K562 (cell line): Measurements from ENCODE around the gene GMEB2. TPM values are rescaled to one million over a fixed set of nuclear protein-coding genes. Genes with fewer than 3 reads are reported as not detected.

Experiments used
- ATAC-seq: fragments of 200-7000 bp; cut with Tn5 transposase; 3 replicates; pipeline ENCODE4 v1.9.1; 2020; ENCODE audit warnings: moderate library complexity
- BruUV-seq: library from RNA; stranded (reverse); fragments of 400-500 nt; replicated peaks from 2 replicates; lab custom pipeline; 2021; lab: Mats Ljungman, UMichigan
- CTCF ChIA-PET: fragments of 300-600 bp; formaldehyde crosslinking; extraction: SDS; loops from one replicate; lab custom pipeline; 2021; ENCODE audit warnings: low intra/inter-chr PET ratio; lab: Yijun Ruan, JAX
- POLR2A ChIA-PET: fragments of 300-600, 350-650 bp; sonication (Branson Sonifier 250); formaldehyde crosslinking; extraction: SDS; loops from one replicate; lab custom pipeline; 2021; ENCODE audit warnings: antibody characterized with exemption, inconsistent platforms; lab: Yijun Ruan, JAX
- DNase-seq, 4 experiments: peaks; one replicate each; pipeline versions ENCODE4 v3.0.0 to v3.0.0-alpha.2; 2011 to 2018; ENCODE audit warnings: low spot score in 3 of 4, mixed read lengths in 3 of 4; ENCODE audit errors: extremely low read depth in 1 of 4
- FAIRE-seq: peaks from 2 replicates; lab custom pipeline; 2011; peaks lifted over from hg19 to GRCh38; lab: Jason Lieb, UNC
- H2AFZ ChIP-seq: 2 replicates; pipeline ENCODE4 v1.6.0; 2011; ENCODE audit warnings: low read depth, low read length, control low read depth, inconsistent platforms
- H3K27ac ChIP-seq: fragments of 200-600 bp; 3 replicates; pipeline ENCODE4 v1.8.0; 2011; ENCODE audit warnings: low read depth, mild to moderate bottlenecking, control low read depth, inconsistent platforms, low read length, moderate library complexity, mixed read lengths; ENCODE audit errors: extremely low read depth
- H3K27me3 ChIP-seq, 2 experiments: fragments of 300-600 bp in 1 of 2; 2 replicates in 1 of 2; 3 replicates in 1 of 2; pipeline versions ENCODE4 v1.6.0 to v1.8.0; 2011; ENCODE audit warnings: inconsistent platforms in 2 of 2, low read length in 2 of 2, mild to moderate bottlenecking in 1 of 2, mixed read lengths in 1 of 2, moderate library complexity in 1 of 2; ENCODE audit not compliant: control insufficient read depth in 2 of 2, insufficient read depth in 2 of 2
- H3K36me3 ChIP-seq: fragments of 300-600 bp; 3 replicates; pipeline ENCODE4 v1.8.0; 2011; ENCODE audit warnings: mild to moderate bottlenecking, low read length, inconsistent platforms; ENCODE audit not compliant: control insufficient read depth, insufficient read depth
- H3K4me1 ChIP-seq, 2 experiments: fragments of 200-600 bp in 1 of 2; replicated peaks in 1 of 2; 2 replicates in 1 of 2; 3 replicates in 1 of 2; pipeline versions ENCODE4 v1.5.1 to v1.8.0; 2011; ENCODE audit warnings: inconsistent platforms in 2 of 2, low read length in 2 of 2, mild to moderate bottlenecking in 1 of 2, mixed read lengths in 1 of 2, moderate library complexity in 1 of 2; ENCODE audit not compliant: control insufficient read depth in 2 of 2, insufficient read depth in 2 of 2
- H3K4me2 ChIP-seq: 2 replicates; pipeline ENCODE4 v1.6.1; 2011; ENCODE audit warnings: low read length, control low read depth, inconsistent platforms, mixed read lengths; ENCODE audit not compliant: insufficient read depth
- H3K4me3 ChIP-seq: fragments of 200-600 bp; sonication (generic), shearing (Covaris generic); 2 replicates; pipeline ENCODE4 v1.5.1; 2016; ENCODE audit warnings: control low read depth, inconsistent platforms
- H3K79me2 ChIP-seq: fragments of 200-600 bp; 3 replicates; pipeline ENCODE4 v1.8.0; 2011; ENCODE audit warnings: low read length, inconsistent platforms; ENCODE audit not compliant: control insufficient read depth, insufficient read depth
- H3K9ac ChIP-seq, 2 experiments: 2 replicates each; pipeline versions ENCODE4 v1.6.0 to v1.6.1; 2011; ENCODE audit warnings: low read depth in 2 of 2, low read length in 2 of 2, control low read depth in 1 of 2, inconsistent platforms in 1 of 2, mild to moderate bottlenecking in 1 of 2, mixed read lengths in 1 of 2; ENCODE audit not compliant: insufficient read depth in 1 of 2
- H3K9me1 ChIP-seq: one replicate; pipeline ENCODE4 v1.6.0; 2011; ENCODE audit warnings: inconsistent platforms, mild to moderate bottlenecking, low read length, moderate library complexity; ENCODE audit not compliant: control insufficient read depth, insufficient read depth
- H3K9me3 ChIP-seq: replicated peaks from 2 replicates; pipeline ENCODE4 v1.5.1; 2011; ENCODE audit warnings: low read depth, low read length, inconsistent platforms; ENCODE audit not compliant: control insufficient read depth, insufficient read depth
- H4K20me1 ChIP-seq: replicated peaks from 2 replicates; pipeline ENCODE4 v1.6.1; 2011; ENCODE audit warnings: low read length, inconsistent platforms, mixed read lengths; ENCODE audit not compliant: control insufficient read depth, insufficient read depth
- CREB3L1 ChIP-seq: fragments of 450-650 bp; IDR thresholded peaks from 2 replicates; pipeline ENCODE4 v1.6.1; 2014; ENCODE audit warnings: low read depth, mild to moderate bottlenecking, moderate library complexity, borderline replicate concordance
- HNRNPL ChIP-seq: fragments of 200-400 bp; formaldehyde crosslinking; IDR thresholded peaks from 2 replicates; pipeline ENCODE4 v1.6.1; 2017; ENCODE audit warnings: low read depth, mild to moderate bottlenecking, low read length
- POLR2G ChIP-seq: fragments of 200-400 bp; formaldehyde crosslinking; IDR thresholded peaks from 2 replicates; pipeline ENCODE4 v1.6.1; 2017; ENCODE audit warnings: low read depth, mild to moderate bottlenecking, antibody characterized with exemption, low read length, moderate library complexity
- TCF15 ChIP-seq: fragments of 250-450 bp; sonication (Bioruptor Pico); IDR thresholded peaks from 2 replicates; pipeline ENCODE4 v1.8.0; 2022; ENCODE audit warnings: moderate library complexity, mild to moderate bottlenecking, inconsistent platforms
- WGBS: fragments of 100-300 bp; shearing (Covaris generic); methylation state at CpG from one replicate; pipeline ENCODE4 v1.1.6; 2016; ENCODE audit warnings: low coverage, mixed read lengths; ENCODE audit not compliant: insufficient coverage; ENCODE audit errors: missing lambda C conversion rate; 5-methylcytosine and 5-hydroxymethylcytosine counted together
- in situ Hi-C: fragments of 300-500 bp; cut with MboI; formaldehyde crosslinking; loops from 4 replicates; pipeline ENCODE4 v1.15.0; 2018; ENCODE audit warnings: inconsistent platforms, mixed read lengths
- intact Hi-C: fragments of 100-400 bp; cut with micrococcal nuclease; formaldehyde crosslinking; loops from 2 replicates; pipeline ENCODE4 v1.14.2; 2022
- polyA plus RNA-seq, 8 experiments: library from polyadenylated mRNA; depleted of rRNA in 4 of 8; stranded (reverse) in 5 of 8; unstranded in 3 of 8; fragments of >200 nt; fragmentation: Nextera tagmentation in 2 of 8; fragmentation: Illumina TruSeq in 1 of 8; extraction: Ambion mirVana in 2 of 8; extraction: Trizol in 1 of 8; gene quantifications; 2 replicates each; pipeline versions ENCODE4 v1.2.1 to v1.2.3, GENCODE V29; 2011 to 2014; ENCODE audit warnings: inconsistent platforms in 1 of 8, missing spikeins in 1 of 8
- total RNA-seq, 7 experiments: library from RNA; depleted of rRNA in 6 of 7; stranded (reverse); fragments of >200 nt in 6 of 7; fragmentation: Illumina TruSeq in 2 of 7; extraction: Trizol in 2 of 7; gene quantifications; 2 replicates each; pipeline versions ENCODE4 v1.2.1 to v1.2.3, GENCODE V29; 2011 to 2021; ENCODE audit warnings: low replicate concordance in 1 of 7

The GMEB2 gene
- total and polyA plus RNA-seq, 9 of the 15 experiments (the other 6 are each of a cell fraction or from before 2014, with no cell fraction given): 0.03 to 13.9 (median 6.3) TPM

- 85% methylated on average over 29 of the region's 38 CpGs for WGBS
- peaks cover 0 to 21% of the 10 kb centered on the region in 2 experiments; a peak in 2 of 5 replicates for H3K4me1 ChIP-seq
- H3K27ac ChIP-seq: no peak overlapping the region
- H3K9ac ChIP-seq: 0 out of 4 replicates have a peak overlapping the region, but pooled peaks of 1 of the 2 experiments have one; percentile 68
- in situ Hi-C loops (no loop called here), intact Hi-C loops (no loop called here)
- peaks cover 0 to 14% of the 10 kb centered on the region in 2 experiments; a peak in 2 of 5 replicates for H3K27me3 ChIP-seq
- no peaks in the 10 kb centered on the region for H3K9me3 ChIP-seq
- peaks cover 39% of the 10 kb centered on the region; the same call in 2 of the 3 replicates for H3K36me3 ChIP-seq
- BruUV-seq: TSS peak; percentile 23
- no peaks in the 10 kb centered on the region for H3K79me2 ChIP-seq
- H3K4me3 ChIP-seq: no peak overlapping the region
- CTCF ChIA-PET: no interaction called here
- H3K9me1 ChIP-seq: no peaks in the 10 kb centered on the region
- H4K20me1 ChIP-seq: no peaks in the 10 kb centered on the region
- no peak overlapping the region for H2AFZ ChIP-seq
- DNase-seq (no peak), ATAC-seq (no peak), FAIRE-seq (no peak)
- POLR2A ChIA-PET: interaction anchor here (1.2 kb wide), 1 partner anchor 10 kb away, joined by 3 read pairs; no protein-coding TSS in a partner anchor
- H3K4me2 ChIP-seq: no peak overlapping the region
- TF ChIP-seq HNRNPL (no peak), CREB3L1 (no peak), POLR2G (0 out of 2 replicates have a peak, but pooled peaks have one; percentile 4), TCF15 (CRISPR knock-in tag) (no peak)
Measured at GRCh38 chr20:63589261-63590217, 37.4 kb downstream of the GMEB2 start.
